GM23338 (cell line): ENCODE measurements around the gene FBXO47.
A peak's percentile ranks its signal among the peaks of the same experiment; 100 is the strongest.

Experiments
- CREB1 ChIP-seq: fragments of 250-450 bp; sonication (Bioruptor Pico); IDR thresholded peaks from 2 replicates; pipeline ENCODE4 v1.5.0; 2020; ENCODE audit warnings: low read depth, mild to moderate bottlenecking, moderate library complexity
- CTCF ChIP-seq, 2 experiments: fragments of 200-600 bp in 1 of 2; sonication (generic) in 1 of 2; conservative IDR thresholded peaks; 2 replicates each; pipeline versions ENCODE4 v1.5.1 to v1.6.1; 2016 to 2017; ENCODE audit warnings: antibody characterized with exemption in 2 of 2, low read depth in 2 of 2, mild to moderate bottlenecking in 2 of 2, moderate library complexity in 1 of 2
- ETS1 ChIP-seq: IDR thresholded peaks from 2 replicates; pipeline ENCODE4 v1.6.1; 2016; ENCODE audit warnings: antibody characterized with exemption
- EZH2 ChIP-seq: fragments of 200-600 bp; sonication (generic); IDR thresholded peaks from one replicate; pipeline ENCODE4 v1.8.0; 2017; ENCODE audit warnings: antibody characterized with exemption, mild to moderate bottlenecking, low read depth; ENCODE audit not compliant: unreplicated experiment
- EZH2phosphoT487 ChIP-seq: fragments of 200-600 bp; sonication (generic); IDR thresholded peaks from one replicate; pipeline ENCODE4 v1.8.1; 2018; ENCODE audit warnings: antibody characterized with exemption; ENCODE audit not compliant: unreplicated experiment
- JUNB ChIP-seq: IDR thresholded peaks from one replicate; pipeline ENCODE4 v1.6.1; 2016; ENCODE audit warnings: antibody characterized with exemption; ENCODE audit not compliant: unreplicated experiment
- POLR2AphosphoS5 ChIP-seq: IDR thresholded peaks from 2 replicates; pipeline ENCODE4 v1.6.1; 2016; ENCODE audit warnings: antibody characterized with exemption, low read depth
- REST ChIP-seq: IDR thresholded peaks from one replicate; pipeline ENCODE4 v1.6.1; 2018; ENCODE audit warnings: antibody characterized with exemption; ENCODE audit not compliant: unreplicated experiment
- STAT1 ChIP-seq: IDR thresholded peaks from one replicate; pipeline ENCODE4 v1.6.1; 2016; ENCODE audit warnings: antibody characterized with exemption; ENCODE audit not compliant: unreplicated experiment
- ZNF331 ChIP-seq: fragments of 250-450 bp; sonication (Bioruptor Pico); IDR thresholded peaks from 2 replicates; pipeline ENCODE4 v1.5.0; 2020; ENCODE audit warnings: low read depth, mild to moderate bottlenecking, moderate library complexity

- TF ChIP-seq POLR2AphosphoS5, result no peak
- TF ChIP-seq CTCF (conservative IDR thresholded peaks at IDR 0.05; ENCODE audit: low read depth in 2 of 2), result peak; percentile 30 to 47
- no peak for TF ChIP-seq EZH2
- no peak for TF ChIP-seq EZH2phosphoT487
- TF ChIP-seq ZNF331 (CRISPR knock-in tag), result no peak
- TF ChIP-seq REST, result no peak
- no peak for TF ChIP-seq CREB1 (CRISPR knock-in tag)
- no peak for TF ChIP-seq ETS1
- no peak for TF ChIP-seq STAT1
- no peak for TF ChIP-seq JUNB
Measured at GRCh38 chr17:39011907-39012468, 44.8 kb upstream of the FBXO47 start.
